ENCODE results near the gene NDUFB5. TPM values are rescaled to one million over a fixed set of nuclear protein-coding genes. Genes with fewer than 3 reads are reported as not detected.

Gene NDUFB5
- total and polyA plus RNA-seq, 10 of the 15 experiments (the other 5 are each of a cell fraction or from before 2014, with no cell fraction given): 82.0 to 320 (median 126) TPM

DNA sequence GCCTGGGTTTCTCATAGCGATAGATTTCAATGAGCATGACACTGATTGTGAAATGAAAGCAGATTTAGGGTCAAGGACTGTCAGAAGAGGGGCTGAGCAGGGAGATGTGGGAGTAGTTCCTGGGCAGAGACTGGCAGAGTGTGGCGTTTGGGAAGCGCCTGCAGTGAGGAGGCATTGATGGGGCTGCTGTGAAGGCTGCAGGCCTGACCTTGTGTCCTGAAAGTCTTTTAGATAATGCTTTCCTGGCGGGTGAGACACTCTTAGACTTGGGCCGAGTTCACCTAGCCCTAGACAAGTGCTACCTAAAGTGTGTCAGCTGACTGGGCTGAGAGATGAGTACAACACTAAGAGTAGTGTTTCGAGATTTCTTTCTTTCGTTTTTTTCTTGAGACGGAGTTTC, 68.9 kb downstream of the NDUFB5 start:
- Histone ChIP-seq H3K27ac (ENCODE audit: control insufficient read depth, insufficient read depth) (no peak overlapping the region), H3K9me3 (replicated peaks; ENCODE audit: control insufficient read depth, insufficient read depth, low read length) (no peaks in the 10 kb centered on the region), H4K20me1 (ENCODE audit: control insufficient read depth, insufficient read depth) (no peaks in the 10 kb centered on the region), H3K4me2 (ENCODE audit: control insufficient read depth, insufficient read depth) (no peak overlapping the region), H3K4me3 (no peak overlapping the region), H3K36me3 (ENCODE audit: control insufficient read depth in 2 of 2, insufficient read depth in 2 of 2, low read length in 1 of 2) (no peaks in the 10 kb centered on the region; a peak in 1 of 4 replicates), H3K9ac (ENCODE audit: control insufficient read depth, insufficient read depth, low read length) (no peak overlapping the region), H2AFZ (ENCODE audit: control insufficient read depth, low read depth, low read length) (no peak overlapping the region), H3K79me2 (ENCODE audit: control insufficient read depth, insufficient read depth, low read length) (peaks cover 4% of the 10 kb centered on the region), H3K27me3 (replicated peaks in 1 of 2; ENCODE audit: control insufficient read depth in 2 of 2, insufficient read depth in 2 of 2, low read length in 1 of 2) (no peaks in the 10 kb centered on the region), H3K4me1 (ENCODE audit: control insufficient read depth, insufficient read depth, low read length) (no peaks in the 10 kb centered on the region)
- WGBS (ENCODE audit: insufficient coverage, insufficient replicate concordance, low lambda C conversion rate, missing lambda C conversion rate): 96% methylated on average over 8 of the region's 8 CpGs
- TF ChIP-seq, protein P1, sequence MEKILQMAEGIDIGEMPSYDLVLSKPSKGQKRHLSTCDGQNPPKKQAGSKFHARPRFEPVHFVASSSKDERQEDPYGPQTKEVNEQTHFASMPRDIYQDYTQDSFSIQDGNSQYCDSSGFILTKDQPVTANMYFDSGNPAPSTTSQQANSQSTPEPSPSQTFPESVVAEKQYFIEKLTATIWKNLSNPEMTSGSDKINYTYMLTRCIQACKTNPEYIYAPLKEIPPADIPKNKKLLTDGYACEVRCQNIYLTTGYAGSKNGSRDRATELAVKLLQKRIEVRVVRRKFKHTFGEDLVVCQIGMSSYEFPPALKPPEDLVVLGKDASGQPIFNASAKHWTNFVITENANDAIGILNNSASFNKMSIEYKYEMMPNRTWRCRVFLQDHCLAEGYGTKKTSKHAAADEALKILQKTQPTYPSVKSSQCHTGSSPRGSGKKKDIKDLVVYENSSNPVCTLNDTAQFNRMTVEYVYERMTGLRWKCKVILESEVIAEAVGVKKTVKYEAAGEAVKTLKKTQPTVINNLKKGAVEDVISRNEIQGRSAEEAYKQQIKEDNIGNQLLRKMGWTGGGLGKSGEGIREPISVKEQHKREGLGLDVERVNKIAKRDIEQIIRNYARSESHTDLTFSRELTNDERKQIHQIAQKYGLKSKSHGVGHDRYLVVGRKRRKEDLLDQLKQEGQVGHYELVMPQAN (conservative IDR thresholded peaks at IDR 0.05): no peak
- TF ChIP-seq YBX1 (IDR thresholded peaks at IDR 0.05) (no peak), LARP7 (IDR thresholded peaks at IDR 0.05) (no peak), KLF5 (IDR thresholded peaks at IDR 0.05; ENCODE audit: partially characterized antibody) (no peak), HCFC1 (IDR thresholded peaks at IDR 0.05; ENCODE audit: low read length) (no peak), NR2F1 (conservative IDR thresholded peaks at IDR 0.05) (no peak), SIN3A (IDR thresholded peaks at IDR 0.05; ENCODE audit: low read depth, low read length) (no peak)
- intact Hi-C loops (cut with micrococcal nuclease; ENCODE audit: unreplicated experiment): no loop called here
- ChIA-PET SMC1A (ENCODE audit: uncharacterized antibody, unreplicated experiment) (no interaction called here), RAD21 (ENCODE audit: unreplicated experiment) (no interaction called here), POLR2A (interaction anchor here (0.6 kb wide), 1 partner anchor 903 kb away, joined by 6 read pairs; no protein-coding TSS in a partner anchor), CTCF (interaction anchor here (1.6 kb wide), 1 partner anchor 24 kb away, joined by 4 read pairs; no protein-coding TSS in a partner anchor)
- DNase-seq (ENCODE audit: low read depth, low spot score): no peak
- FAIRE-seq: no peak
- in situ Hi-C loops (cut with MboI): no loop called here
- ATAC-seq: no peak
- BruUV-seq (replicated peaks): no TSS peak

DNA sequence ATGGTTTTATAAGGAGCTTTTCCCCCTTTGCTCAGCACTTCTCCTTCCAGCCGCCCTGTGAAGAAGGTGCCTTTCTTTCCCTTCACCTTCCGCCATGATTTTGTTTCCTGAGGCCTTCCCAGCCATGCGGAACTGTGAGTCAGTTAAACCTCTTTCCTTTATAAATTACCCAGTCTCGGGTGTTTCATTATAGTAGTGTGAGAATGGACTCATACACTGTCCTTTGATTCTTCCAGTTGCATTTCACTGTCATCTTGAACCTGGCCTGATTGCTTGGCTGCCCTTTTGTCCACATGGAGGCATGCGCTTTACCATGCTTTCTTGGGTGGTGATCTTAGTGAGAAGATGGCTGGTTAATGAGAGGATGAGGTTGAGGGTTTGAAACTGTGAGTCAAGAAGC, 71.5 kb downstream of the NDUFB5 start:
- Histone ChIP-seq H3K79me2 (ENCODE audit: control insufficient read depth, insufficient read depth, low read length) (peaks cover 9% of the 10 kb centered on the region), H2AFZ (ENCODE audit: control insufficient read depth, low read depth, low read length) (no peak overlapping the region), H3K36me3 (ENCODE audit: control insufficient read depth in 2 of 2, insufficient read depth in 2 of 2, low read length in 1 of 2) (no peaks in the 10 kb centered on the region; a peak in 1 of 4 replicates), H3K4me2 (ENCODE audit: control insufficient read depth, insufficient read depth) (no peak overlapping the region), H3K27me3 (replicated peaks in 1 of 2; ENCODE audit: control insufficient read depth in 2 of 2, insufficient read depth in 2 of 2, low read length in 1 of 2) (no peaks in the 10 kb centered on the region), H4K20me1 (ENCODE audit: control insufficient read depth, insufficient read depth) (no peaks in the 10 kb centered on the region), H3K4me3 (no peak overlapping the region), H3K9ac (ENCODE audit: control insufficient read depth, insufficient read depth, low read length) (no peak overlapping the region), H3K27ac (ENCODE audit: control insufficient read depth, insufficient read depth) (no peak overlapping the region), H3K9me3 (replicated peaks; ENCODE audit: control insufficient read depth, insufficient read depth, low read length) (no peaks in the 10 kb centered on the region), H3K4me1 (ENCODE audit: control insufficient read depth, insufficient read depth, low read length) (no peaks in the 10 kb centered on the region)
- no TSS peak for BruUV-seq (replicated peaks)
- DNase-seq (ENCODE audit: low read depth, low spot score): no peak
- no peak for ATAC-seq
- no peak for FAIRE-seq
- RAD21 ChIA-PET (ENCODE audit: unreplicated experiment): no interaction called here
- intact Hi-C loops (cut with micrococcal nuclease; ENCODE audit: unreplicated experiment) (no loop called here), in situ Hi-C loops (cut with MboI) (no loop called here)
- POLR2A ChIA-PET: no interaction called here
- 87% methylated on average over 5 of the region's 5 CpGs for WGBS (ENCODE audit: insufficient coverage, insufficient replicate concordance, low lambda C conversion rate, missing lambda C conversion rate)
- SMC1A ChIA-PET (ENCODE audit: uncharacterized antibody, unreplicated experiment): interaction anchor here (0.6 to 1.0 kb wide), 2 partner anchors 24 to 157 kb away, joined by 3 to 4 read pairs; no protein-coding TSS in a partner anchor
- TF ChIP-seq, protein P2, sequence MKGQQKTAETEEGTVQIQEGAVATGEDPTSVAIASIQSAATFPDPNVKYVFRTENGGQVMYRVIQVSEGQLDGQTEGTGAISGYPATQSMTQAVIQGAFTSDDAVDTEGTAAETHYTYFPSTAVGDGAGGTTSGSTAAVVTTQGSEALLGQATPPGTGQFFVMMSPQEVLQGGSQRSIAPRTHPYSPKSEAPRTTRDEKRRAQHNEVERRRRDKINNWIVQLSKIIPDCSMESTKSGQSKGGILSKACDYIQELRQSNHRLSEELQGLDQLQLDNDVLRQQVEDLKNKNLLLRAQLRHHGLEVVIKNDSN (IDR thresholded peaks at IDR 0.05; ENCODE audit: borderline replicate concordance, extremely low read length, insufficient read depth, low read depth, low read length): no peak
- TF ChIP-seq PML (IDR thresholded peaks at IDR 0.05; ENCODE audit: low read length): no peak
- TF ChIP-seq NR2C1 (IDR thresholded peaks at IDR 0.05): no peak
- TF ChIP-seq HCFC1 (IDR thresholded peaks at IDR 0.05; ENCODE audit: low read length): no peak
- TF ChIP-seq SPI1 (IDR thresholded peaks at IDR 0.05; ENCODE audit: borderline replicate concordance, insufficient read depth, low read depth, low read length): no peak
- no peak for TF ChIP-seq NR2F1 (conservative IDR thresholded peaks at IDR 0.05)
- CTCF ChIA-PET: no interaction called here
